Effector memory CD8-positive, alpha-beta T cell (primary cell): Measurements from ENCODE around the gene AFF2.
"Not testable (repeated sequence)": the region's sequence is repeated elsewhere in the genome, so short reads cannot be mapped to it uniquely, and the experiment has no call there.

Experiments
- ATAC-seq: fragments of 150-1000 bp; cut with Tn5 transposase; replicated peaks from 2 replicates; pipeline ENCODE4 v1.10.0; 2021; ENCODE audit warnings: mild to moderate bottlenecking, moderate library complexity
- DNase-seq, 3 experiments: peaks; one replicate each; pipeline ENCODE4 v3.0.0; 2021
- H3K27ac Mint-ChIP-seq, 2 donors: one replicate each; pipeline ENCODE4 v1.8.0; 2022; ENCODE audit warnings: mild to moderate bottlenecking in 2 of 2, mixed read lengths in 2 of 2, moderate library complexity in 2 of 2
- H3K27me3 Mint-ChIP-seq, 2 donors: one replicate each; pipeline ENCODE4 v1.8.0; 2022; ENCODE audit warnings: mixed read lengths in 2 of 2
- H3K36me3 Mint-ChIP-seq: one replicate; pipeline ENCODE4 v1.8.0; 2022; ENCODE audit warnings: mild to moderate bottlenecking, moderate library complexity, mixed read lengths; ENCODE audit not compliant: insufficient read depth
- H3K4me1 Mint-ChIP-seq, 2 donors: one replicate each; pipeline ENCODE4 v1.8.0; 2022; ENCODE audit warnings: low read depth in 2 of 2, mixed read lengths in 2 of 2
- H3K4me3 Mint-ChIP-seq, 2 donors: one replicate each; pipeline ENCODE4 v1.8.0; 2022; ENCODE audit warnings: mild to moderate bottlenecking in 2 of 2, mixed read lengths in 2 of 2, moderate library complexity in 2 of 2
- H3K9me3 Mint-ChIP-seq, 2 donors: one replicate each; pipeline ENCODE4 v1.8.0; 2022; ENCODE audit warnings: mixed read lengths in 2 of 2

AFF2 gene

GRCh38 chrX:148649145-148649795 lies 148.9 kb downstream of the AFF2 start:
- no peak for ATAC-seq
- peaks cover 0 to 1% of the 10 kb centered on the region in 2 donors for H3K4me1 Mint-ChIP-seq

GRCh38 chrX:148658115-148658730 lies 157.8 kb downstream of the AFF2 start:
- H3K27ac Mint-ChIP-seq: no peak overlapping the region

More at GRCh38 chrX:148649145-148649795, 148.9 kb downstream of the AFF2 start:
- no peaks in the 10 kb centered on the region for H3K27me3 Mint-ChIP-seq
- no peak for DNase-seq
- no peaks in the 10 kb centered on the region for H3K9me3 Mint-ChIP-seq
- no peaks in the 10 kb centered on the region for H3K36me3 Mint-ChIP-seq
- H3K4me3 Mint-ChIP-seq: no peak overlapping the region
- no peak overlapping the region for H3K27ac Mint-ChIP-seq

GRCh38 chrX:148659481-148659880 lies 159.1 kb downstream of the AFF2 start:
- H3K27ac Mint-ChIP-seq: no peak overlapping the region
- H3K27me3 Mint-ChIP-seq: no peaks in the 10 kb centered on the region
- ATAC-seq (no peak), DNase-seq (no peak)
- H3K4me1 Mint-ChIP-seq: no peaks in the 10 kb centered on the region
- H3K36me3 Mint-ChIP-seq: no peaks in the 10 kb centered on the region
- no peaks in the 10 kb centered on the region for H3K9me3 Mint-ChIP-seq
- H3K4me3 Mint-ChIP-seq: no peak overlapping the region

More at GRCh38 chrX:148658115-148658730, 157.8 kb downstream of the AFF2 start:
- Mint-ChIP-seq H3K27me3 (no peaks in the 10 kb centered on the region), H3K9me3 (no peaks in the 10 kb centered on the region), H3K4me3 (no peak overlapping the region), H3K4me1 (no peaks in the 10 kb centered on the region), H3K36me3 (no peaks in the 10 kb centered on the region)
- ATAC-seq (no peak), DNase-seq (no peak)

- H3K4me1 Mint-ChIP-seq: no peaks in the 10 kb centered on the region
- H3K27me3 Mint-ChIP-seq: no peaks in the 10 kb centered on the region
- DNase-seq (no peak), ATAC-seq (no peak)
- no peaks in the 10 kb centered on the region for H3K36me3 Mint-ChIP-seq
- H3K9me3 Mint-ChIP-seq: no peaks in the 10 kb centered on the region
- H3K27ac Mint-ChIP-seq: no peak overlapping the region
- H3K4me3 Mint-ChIP-seq: no peak overlapping the region
Observed at GRCh38 chrX:148661035-148661434, 160.6 kb downstream of the AFF2 start.

- Mint-ChIP-seq H3K36me3 (no peaks in the 10 kb centered on the region), H3K4me3 (no peak overlapping the region), H3K9me3 (no peaks in the 10 kb centered on the region), H3K27ac (no peak overlapping the region), H3K4me1 (no peaks in the 10 kb centered on the region), H3K27me3 (no peaks in the 10 kb centered on the region)
- ATAC-seq: no peak
- DNase-seq: no peak
Observed at GRCh38 chrX:148662014-148662413, 161.6 kb downstream of the AFF2 start.

GRCh38 chrX:148664171-148664570 lies 163.8 kb downstream of the AFF2 start:
- no peaks in the 10 kb centered on the region for H3K27me3 Mint-ChIP-seq
- no peak overlapping the region for H3K27ac Mint-ChIP-seq
- H3K36me3 Mint-ChIP-seq: no peaks in the 10 kb centered on the region
- no peaks in the 10 kb centered on the region for H3K4me1 Mint-ChIP-seq
- no peak for ATAC-seq
- H3K9me3 Mint-ChIP-seq: no peaks in the 10 kb centered on the region
- no peak overlapping the region for H3K4me3 Mint-ChIP-seq
- no peak for DNase-seq

- no peak for DNase-seq
- Mint-ChIP-seq H3K9me3 (peaks cover 0 to 2% of the 10 kb centered on the region in 2 donors), H3K27me3 (no peaks in the 10 kb centered on the region), H3K27ac (no peak overlapping the region), H3K4me1 (no peaks in the 10 kb centered on the region), H3K4me3 (no peak overlapping the region), H3K36me3 (no peaks in the 10 kb centered on the region)
- no peak for ATAC-seq
Observed at GRCh38 chrX:148664995-148665394, 164.6 kb downstream of the AFF2 start.

GRCh38 chrX:148669175-148669574 lies 168.8 kb downstream of the AFF2 start:
- not testable (repeated sequence) for H3K4me3 Mint-ChIP-seq, DNase-seq, H3K4me1 Mint-ChIP-seq, ATAC-seq, H3K27ac Mint-ChIP-seq, H3K27me3 Mint-ChIP-seq, H3K9me3 Mint-ChIP-seq, H3K36me3 Mint-ChIP-seq

GRCh38 chrX:148670277-148670676 lies 169.9 kb downstream of the AFF2 start:
- Mint-ChIP-seq H3K9me3 (peaks cover 0 to 3% of the 10 kb centered on the region in 2 donors), H3K4me1 (no peaks in the 10 kb centered on the region), H3K36me3 (no peaks in the 10 kb centered on the region), H3K4me3 (no peak overlapping the region), H3K27ac (no peak overlapping the region), H3K27me3 (no peaks in the 10 kb centered on the region)
- ATAC-seq: no peak
- no peak for DNase-seq

- ATAC-seq: no peak
- Mint-ChIP-seq H3K9me3 (peaks cover 0 to 3% of the 10 kb centered on the region in 2 donors), H3K4me1 (no peaks in the 10 kb centered on the region)
Observed at GRCh38 chrX:148672517-148672916, 172.1 kb downstream of the AFF2 start.

GRCh38 chrX:148681605-148682004 lies 181.2 kb downstream of the AFF2 start:
- no peaks in the 10 kb centered on the region for H3K36me3 Mint-ChIP-seq
- ATAC-seq: no peak
- H3K27ac Mint-ChIP-seq: no peak overlapping the region
- no peak overlapping the region for H3K4me3 Mint-ChIP-seq
- no peaks in the 10 kb centered on the region for H3K9me3 Mint-ChIP-seq
- H3K4me1 Mint-ChIP-seq: no peaks in the 10 kb centered on the region
- no peak for DNase-seq
- H3K27me3 Mint-ChIP-seq: no peaks in the 10 kb centered on the region

More at GRCh38 chrX:148672517-148672916, 172.1 kb downstream of the AFF2 start:
- no peak for DNase-seq
- Mint-ChIP-seq H3K4me3 (no peak overlapping the region), H3K27ac (no peak overlapping the region), H3K36me3 (no peaks in the 10 kb centered on the region), H3K27me3 (no peaks in the 10 kb centered on the region)

GRCh38 chrX:148682206-148682605 lies 181.8 kb downstream of the AFF2 start:
- Mint-ChIP-seq H3K9me3 (no peaks in the 10 kb centered on the region), H3K36me3 (no peaks in the 10 kb centered on the region), H3K4me3 (no peak overlapping the region), H3K27ac (no peak overlapping the region), H3K4me1 (no peaks in the 10 kb centered on the region), H3K27me3 (no peaks in the 10 kb centered on the region)
- DNase-seq: no peak
- no peak for ATAC-seq

- H3K27me3 Mint-ChIP-seq: no peaks in the 10 kb centered on the region
- no peak overlapping the region for H3K27ac Mint-ChIP-seq
- ATAC-seq (no peak), DNase-seq (no peak)
- H3K4me1 Mint-ChIP-seq: no peaks in the 10 kb centered on the region
- H3K36me3 Mint-ChIP-seq: no peaks in the 10 kb centered on the region
- no peaks in the 10 kb centered on the region for H3K9me3 Mint-ChIP-seq
- H3K4me3 Mint-ChIP-seq: no peak overlapping the region
Observed at GRCh38 chrX:148691456-148691855, 191.0 kb downstream of the AFF2 start.

GRCh38 chrX:148695255-148695654 lies 194.8 kb downstream of the AFF2 start:
- H3K36me3 Mint-ChIP-seq: no peaks in the 10 kb centered on the region
- H3K4me3 Mint-ChIP-seq: no peak overlapping the region
- ATAC-seq: no peak
- no peak for DNase-seq
- H3K27ac Mint-ChIP-seq: no peak overlapping the region
- no peaks in the 10 kb centered on the region for H3K4me1 Mint-ChIP-seq
- H3K27me3 Mint-ChIP-seq: no peaks in the 10 kb centered on the region
- H3K9me3 Mint-ChIP-seq: no peaks in the 10 kb centered on the region
